ENCODE data around the gene HIC1.

HIC1 gene

GRCh38 chr17:2054512-2055291 lies at the start of gene HIC1:
Gene HIC1, plus strand, starts transcription at chr17:2055103. Its CDS starts 1,588 bp downstream, at chr17:2056691.
- Histone ChIP-seq H2AFZ (ENCODE audit: low read depth) (peak within 1 kb of the TSS; percentile 49), H3K27me3 (ENCODE audit: insufficient read depth, low read depth) (peaks cover 7% of the 10 kb centered on the region; the same call in 1 of the 2 replicates), H4K20me1 (ENCODE audit: insufficient read depth) (no peaks in the 10 kb centered on the region), H3K9ac (peak within 1 kb of the TSS; percentile 52; the same call in 1 of the 2 replicates), H3K79me2 (ENCODE audit: insufficient read depth, low read depth) (no peaks in the 10 kb centered on the region), H3K4me3 (IDR thresholded peaks at IDR 0.05; ENCODE audit: insufficient read depth, low read depth, low read length) (no peak within 1 kb of the TSS), H3K36me3 (ENCODE audit: insufficient read depth) (no peaks in the 10 kb centered on the region), H3K4me1 (ENCODE audit: low read depth, poor library complexity, severe bottlenecking) (no peaks in the 10 kb centered on the region), H3K27ac (no peak within 1 kb of the TSS), H3K4me2 (peak within 1 kb of the TSS; percentile 76)
- peak; percentile 63 for TF ChIP-seq CTCF (conservative IDR thresholded peaks at IDR 0.05; ENCODE audit: low read depth, low read length)

DNA sequence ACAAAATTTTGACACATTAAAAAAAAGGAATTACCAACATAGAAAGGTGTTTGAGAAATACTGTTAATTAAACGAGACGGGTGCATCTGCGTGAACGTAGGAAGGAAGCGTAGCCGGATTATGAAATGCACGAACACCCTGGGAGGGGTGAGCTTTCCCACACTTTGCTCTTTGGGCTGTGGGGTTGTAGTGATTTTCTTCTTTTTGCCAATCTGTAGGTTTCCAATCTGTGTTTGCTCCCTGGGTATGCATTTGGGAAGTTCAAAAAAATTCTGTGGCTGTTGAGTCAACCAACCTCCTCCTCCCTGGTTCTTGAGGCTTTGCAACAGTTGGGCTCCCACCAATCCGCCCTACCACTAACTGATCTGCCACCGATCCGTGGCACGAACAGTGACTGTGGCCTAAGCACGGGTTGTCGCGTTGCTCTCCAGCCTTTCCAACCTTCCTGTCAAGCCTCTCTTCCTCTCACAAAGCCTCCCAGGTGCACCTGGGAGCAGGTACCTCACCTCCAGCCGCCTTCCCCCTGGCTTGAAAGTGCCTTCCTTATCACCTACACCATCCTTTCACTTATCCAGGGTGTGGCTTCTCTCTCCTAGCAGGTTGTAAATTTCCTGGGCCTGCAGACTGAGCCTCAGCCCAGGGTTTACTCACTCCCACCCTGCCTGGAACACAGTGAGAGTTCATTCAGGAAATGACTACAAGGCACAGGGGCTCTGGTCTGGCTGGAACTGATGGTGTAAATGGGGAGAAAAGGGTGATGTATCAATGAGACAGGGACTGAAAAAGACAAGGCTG lies 46.4 kb upstream of the HIC1 start:
- Histone ChIP-seq H3K36me3 (ENCODE audit: insufficient read depth) (no peaks in the 10 kb centered on the region), H2AFZ (ENCODE audit: low read depth) (no peak overlapping the region), H4K20me1 (ENCODE audit: insufficient read depth) (no peaks in the 10 kb centered on the region), H3K27me3 (ENCODE audit: insufficient read depth, low read depth) (no peaks in the 10 kb centered on the region; the same call in 1 of the 2 replicates), H3K4me1 (ENCODE audit: low read depth, poor library complexity, severe bottlenecking) (no peaks in the 10 kb centered on the region), H3K9ac (no peak overlapping the region), H3K27ac (no peak overlapping the region), H3K4me3 (IDR thresholded peaks at IDR 0.05; ENCODE audit: insufficient read depth, low read depth, low read length) (no peak overlapping the region), H3K4me2 (no peak overlapping the region), H3K79me2 (ENCODE audit: insufficient read depth, low read depth) (no peaks in the 10 kb centered on the region)
- no peak for TF ChIP-seq CTCF (conservative IDR thresholded peaks at IDR 0.05; ENCODE audit: low read depth, low read length)

DNA sequence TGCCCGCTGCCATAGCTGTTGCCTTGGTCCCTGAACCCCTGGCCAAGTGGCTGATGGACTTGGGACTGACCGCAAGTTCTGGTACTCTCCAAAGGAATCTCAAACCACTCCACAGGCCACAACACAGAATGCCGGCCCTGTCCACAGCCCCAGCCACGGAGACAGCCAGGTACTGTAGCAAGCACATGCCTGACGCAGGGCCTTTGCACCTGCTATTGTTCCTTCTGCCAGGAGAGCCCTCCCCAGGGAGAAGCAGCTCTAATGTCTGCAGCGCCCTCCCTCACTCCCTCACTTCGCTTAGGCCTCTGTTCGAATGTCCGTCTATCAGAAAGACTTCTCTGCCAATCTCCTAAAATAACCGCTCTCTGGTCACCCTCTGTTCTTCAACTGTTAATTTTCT lies 45.2 kb upstream of the HIC1 start:
- Histone ChIP-seq H2AFZ (ENCODE audit: low read depth) (no peak overlapping the region), H3K79me2 (ENCODE audit: insufficient read depth, low read depth) (no peaks in the 10 kb centered on the region), H4K20me1 (ENCODE audit: insufficient read depth) (no peaks in the 10 kb centered on the region), H3K4me3 (IDR thresholded peaks at IDR 0.05; ENCODE audit: insufficient read depth, low read depth, low read length) (no peak overlapping the region), H3K4me1 (ENCODE audit: low read depth, poor library complexity, severe bottlenecking) (no peaks in the 10 kb centered on the region), H3K27me3 (ENCODE audit: insufficient read depth, low read depth) (no peaks in the 10 kb centered on the region; the same call in 1 of the 2 replicates), H3K27ac (no peak overlapping the region), H3K9ac (no peak overlapping the region), H3K4me2 (no peak overlapping the region), H3K36me3 (ENCODE audit: insufficient read depth) (no peaks in the 10 kb centered on the region)
- no peak for TF ChIP-seq CTCF (conservative IDR thresholded peaks at IDR 0.05; ENCODE audit: low read depth, low read length)

DNA sequence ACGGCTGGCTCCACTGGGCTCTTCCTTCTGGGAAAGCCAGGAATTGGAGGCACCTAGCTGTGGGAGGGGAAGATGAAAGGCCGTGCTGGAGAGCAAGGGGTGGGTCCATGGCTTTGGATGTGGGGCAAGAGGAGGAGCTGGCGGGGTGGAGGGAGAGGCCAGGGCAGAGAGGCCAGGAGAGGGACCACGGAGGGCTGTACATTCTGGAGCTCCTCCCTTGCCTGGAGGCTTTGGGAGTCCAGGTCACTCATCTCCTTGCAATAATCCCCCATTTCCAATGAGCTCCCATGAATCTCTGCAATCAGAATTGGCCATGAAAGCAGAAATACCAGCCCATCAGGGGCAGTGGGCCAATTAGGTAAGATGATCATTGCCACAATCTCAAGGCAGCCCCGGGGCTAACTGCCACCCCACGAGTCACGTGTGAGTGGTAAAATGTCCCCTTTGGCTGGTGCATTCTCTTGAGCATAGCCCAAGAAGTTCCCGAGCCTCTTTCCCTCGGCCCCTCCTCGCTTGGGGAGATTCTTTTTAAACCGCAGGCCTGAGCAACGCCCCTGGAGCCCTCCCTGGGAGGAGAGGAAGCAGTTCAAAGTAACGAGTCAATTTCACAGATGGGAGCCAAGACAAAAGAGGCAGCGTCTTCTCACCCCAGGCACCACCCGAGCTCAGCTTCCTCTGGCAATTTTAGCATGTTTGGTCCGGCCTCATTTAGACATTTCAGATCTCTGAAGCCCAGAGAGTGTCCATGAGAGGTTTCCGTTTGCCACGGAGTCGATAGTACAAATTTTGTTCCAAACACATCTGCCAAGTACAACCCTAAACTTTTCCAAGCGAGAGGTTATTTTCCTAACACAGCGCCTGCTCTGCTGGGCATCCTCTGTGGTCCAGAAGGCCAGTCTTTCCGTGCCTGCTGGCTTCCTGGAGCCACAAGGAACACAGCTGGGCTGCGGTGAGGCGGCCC lies 43.2 kb upstream of the HIC1 start:
- Histone ChIP-seq H3K27me3 (ENCODE audit: insufficient read depth, low read depth) (no peaks in the 10 kb centered on the region; the same call in 1 of the 2 replicates), H3K4me2 (no peak overlapping the region), H4K20me1 (ENCODE audit: insufficient read depth) (no peaks in the 10 kb centered on the region), H3K27ac (no peak overlapping the region), H3K4me1 (ENCODE audit: low read depth, poor library complexity, severe bottlenecking) (peaks cover under 1% of the 10 kb centered on the region), H3K9ac (no peak overlapping the region), H3K36me3 (ENCODE audit: insufficient read depth) (no peaks in the 10 kb centered on the region), H3K4me3 (IDR thresholded peaks at IDR 0.05; ENCODE audit: insufficient read depth, low read depth, low read length) (no peak overlapping the region), H2AFZ (ENCODE audit: low read depth) (no peak overlapping the region), H3K79me2 (ENCODE audit: insufficient read depth, low read depth) (no peaks in the 10 kb centered on the region)
- no peak for TF ChIP-seq CTCF (conservative IDR thresholded peaks at IDR 0.05; ENCODE audit: low read depth, low read length)
